Mammary epithelial cell (primary cell): ENCODE measurements around the gene CLTCL1.

Source experiments
- EZH2 ChIP-seq: IDR thresholded peaks from 2 replicates; pipeline ENCODE4 v1.6.1; 2012; ENCODE audit warnings: low read length, inconsistent platforms, borderline replicate concordance
- TF ChIP-seq, protein P1 (sequence below), 2 donors: IDR thresholded peaks in 1 of 2; conservative IDR thresholded peaks in 1 of 2; 2 replicates each; pipeline ENCODE4 v1.5.1; 2011 to 2012; ENCODE audit warnings: inconsistent platforms in 2 of 2, low read length in 2 of 2, mild to moderate bottlenecking in 2 of 2, control low read depth in 1 of 2, low read depth in 1 of 2; ENCODE audit not compliant: insufficient read depth in 1 of 2; ENCODE audit errors: extremely low read depth in 1 of 2

DNA sequence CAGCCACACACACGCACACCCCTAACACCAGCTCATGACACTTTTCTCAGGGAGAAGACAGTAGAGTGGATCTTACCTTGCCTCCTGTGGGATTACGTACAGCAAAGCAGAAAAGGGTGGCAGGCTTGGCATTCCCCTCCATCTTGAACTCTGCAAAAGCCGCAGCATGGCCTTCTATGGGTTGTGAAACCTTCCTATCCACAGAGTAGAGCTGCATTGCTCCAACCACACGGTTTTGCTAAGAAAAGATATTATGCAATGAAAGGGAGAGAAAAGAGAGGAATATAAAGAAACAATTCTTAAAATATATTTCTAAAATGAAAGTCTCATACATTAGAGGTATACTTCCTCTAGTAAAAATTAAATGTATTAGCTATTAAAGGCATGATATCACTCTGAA lies 48.8 kb downstream of the CLTCL1 start:
- TF ChIP-seq, protein P1, sequence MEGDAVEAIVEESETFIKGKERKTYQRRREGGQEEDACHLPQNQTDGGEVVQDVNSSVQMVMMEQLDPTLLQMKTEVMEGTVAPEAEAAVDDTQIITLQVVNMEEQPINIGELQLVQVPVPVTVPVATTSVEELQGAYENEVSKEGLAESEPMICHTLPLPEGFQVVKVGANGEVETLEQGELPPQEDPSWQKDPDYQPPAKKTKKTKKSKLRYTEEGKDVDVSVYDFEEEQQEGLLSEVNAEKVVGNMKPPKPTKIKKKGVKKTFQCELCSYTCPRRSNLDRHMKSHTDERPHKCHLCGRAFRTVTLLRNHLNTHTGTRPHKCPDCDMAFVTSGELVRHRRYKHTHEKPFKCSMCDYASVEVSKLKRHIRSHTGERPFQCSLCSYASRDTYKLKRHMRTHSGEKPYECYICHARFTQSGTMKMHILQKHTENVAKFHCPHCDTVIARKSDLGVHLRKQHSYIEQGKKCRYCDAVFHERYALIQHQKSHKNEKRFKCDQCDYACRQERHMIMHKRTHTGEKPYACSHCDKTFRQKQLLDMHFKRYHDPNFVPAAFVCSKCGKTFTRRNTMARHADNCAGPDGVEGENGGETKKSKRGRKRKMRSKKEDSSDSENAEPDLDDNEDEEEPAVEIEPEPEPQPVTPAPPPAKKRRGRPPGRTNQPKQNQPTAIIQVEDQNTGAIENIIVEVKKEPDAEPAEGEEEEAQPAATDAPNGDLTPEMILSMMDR (conservative IDR thresholded peaks at IDR 0.05 in 1 of 2, IDR thresholded peaks at IDR 0.05 in 1 of 2; ENCODE audit: extremely low read depth in 1 of 2, insufficient read depth in 1 of 2, low read depth in 1 of 2, low read length in 2 of 2): no peak
- TF ChIP-seq EZH2: no peak
